ENCODE measurements around the gene YIF1A.

- TF ChIP-seq CTCF (IDR thresholded peaks at IDR 0.05; ENCODE audit: low read depth, low read length), result no peak
- no peak for TF ChIP-seq MYC (IDR thresholded peaks at IDR 0.05; ENCODE audit: low read depth, low read length)
- TF ChIP-seq POLR2A (IDR thresholded peaks at IDR 0.05; ENCODE audit: extremely low read depth, insufficient read length), result no peak
These were observed 36.3 kb upstream of the YIF1A start for GRCh38 chr11:66325263-66325671.
